Psoas muscle (tissue), 8 donors: ENCODE results near the gene RBFOX2. TPM values are rescaled to one million over a fixed set of nuclear protein-coding genes. Genes with fewer than 3 reads are reported as not detected.

ENCODE experiments used
- ATAC-seq, 4 donors: fragments of 200-7000 bp; cut with Tn5 transposase; one replicate each; pipeline ENCODE4 v1.9.1; 2020; ENCODE audit warnings: moderate library complexity in 3 of 4, mild to moderate bottlenecking in 2 of 4
- DNase-seq, 2 donors: peaks; one replicate each; pipeline ENCODE4 v3.0.0-alpha.2; 2020
- H3K27ac ChIP-seq: fragments of 200-600 bp; one replicate; pipeline ENCODE4 v1.8.0; 2022
- H3K27me3 ChIP-seq, 3 donors: fragments of 200-600 bp in 1 of 3; one replicate each; pipeline versions ENCODE4 v1.6.1 to v1.8.0; 2013 to 2022; ENCODE audit warnings: low read length in 2 of 3, mild to moderate bottlenecking in 2 of 3, moderate library complexity in 1 of 3; ENCODE audit not compliant: insufficient read depth in 3 of 3
- H3K36me3 ChIP-seq, 2 donors: fragments of 200-600 bp in 1 of 2; one replicate each; pipeline versions ENCODE4 v1.6.1 to v1.8.0; 2013 to 2022; ENCODE audit warnings: low read depth in 1 of 2, mild to moderate bottlenecking in 1 of 2, moderate library complexity in 1 of 2; ENCODE audit not compliant: insufficient read depth in 1 of 2
- H3K4me1 ChIP-seq: fragments of 200-600 bp; one replicate; pipeline ENCODE4 v1.8.0; 2022
- H3K4me3 ChIP-seq: fragments of 200-600 bp; one replicate; pipeline ENCODE4 v1.8.0; 2022; ENCODE audit warnings: mild to moderate bottlenecking
- H3K9me3 ChIP-seq: fragments of 200-600 bp; one replicate; pipeline ENCODE4 v1.8.0; 2022
- WGBS, 3 donors: extraction: QIAGEN DNeasy Blood & Tissue Kit; methylation state at CpG; one replicate each; pipeline versions ENCODE4 v1.1.6 to v1.1.7; 2013; 5-methylcytosine and 5-hydroxymethylcytosine counted together
- intact Hi-C, 2 donors: fragments of 100-400 bp; cut with DNase I; formaldehyde crosslinking; loops; one replicate each; pipeline versions ENCODE4 v1.11.0 to v1.14.2; 2022
- polyA plus RNA-seq, 3 donors: library from polyadenylated mRNA; stranded (reverse); fragments of 200-250 nt; gene quantifications; one replicate each; pipeline ENCODE4 v1.2.3, GENCODE V29; 2013
- total RNA-seq, 4 donors: library from RNA; stranded (reverse); fragmentation: NEBNext Ultra II Directional in 2 of 4; extraction: Animal tissue kit (Norgen Biotek cat#: 25700) in 2 of 4; gene quantifications; one replicate each; pipeline versions ENCODE4 v1.2.1 to v1.2.4, GENCODE V29; 2021 to 2023
- TF ChIP-seq, protein P1 (sequence below): fragments of 200-600 bp; IDR thresholded peaks from one replicate; pipeline ENCODE4 v1.8.0; 2022; ENCODE audit warnings: antibody characterized with exemption
- donor health status: healthy with polysubstance abuse.
- donor health status: DM: no; HTN: no; CAD: no; lungs with moderate emphysema.
- donor health status: Bipolar disorder and iron deficiency.
- donor health status: healthy.
- donor health status: DM: yes; HTN: yes; CAD: no.
- donor health status: DM: no; HTN: no; CAD: no.
- donor health status: DM: no; HTN: no; CAD: no.
- donor health status: DM: yes; HTN: yes; CAD: no.

The RBFOX2 gene
- total and polyA plus RNA-seq, 7 donors, result 7.7 to 50.4 (median 28.4) TPM

DNA sequence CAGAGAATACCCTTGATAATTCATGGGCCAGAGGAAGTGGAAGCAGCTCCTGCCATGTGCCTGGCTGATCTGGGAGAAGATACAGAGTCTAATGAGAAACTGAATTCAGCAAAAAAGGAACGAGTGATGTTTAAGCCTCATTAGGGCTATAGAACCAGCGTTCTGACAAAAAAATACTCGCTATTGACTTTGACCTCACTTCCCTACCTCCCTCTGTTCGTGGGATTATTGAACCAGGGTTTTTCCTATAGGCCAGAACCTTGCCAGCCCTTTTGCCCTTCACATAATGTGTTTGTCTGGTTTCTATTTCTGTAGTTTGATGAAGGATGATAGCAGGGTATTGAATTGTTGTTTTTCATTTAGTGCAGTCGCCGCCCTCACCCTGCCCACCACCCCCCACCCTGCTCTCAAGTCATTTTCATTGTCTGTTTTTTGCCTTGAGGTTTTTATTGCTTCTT, 7.6 kb upstream of the RBFOX2 start:
- Histone ChIP-seq H3K27ac (no peak overlapping the region), H3K4me3 (no peak overlapping the region), H3K36me3 (no peaks in the 10 kb centered on the region), H3K27me3 (no peaks in the 10 kb centered on the region), H3K9me3 (no peaks in the 10 kb centered on the region), H3K4me1 (peaks cover 6% of the 10 kb centered on the region)
- 33 to 42% (median 40%) methylated on average over 6 of the region's 6 CpGs for WGBS, 3 donors
- ATAC-seq, result no peak
- intact Hi-C loops, result no loop called here
- TF ChIP-seq, protein P1, sequence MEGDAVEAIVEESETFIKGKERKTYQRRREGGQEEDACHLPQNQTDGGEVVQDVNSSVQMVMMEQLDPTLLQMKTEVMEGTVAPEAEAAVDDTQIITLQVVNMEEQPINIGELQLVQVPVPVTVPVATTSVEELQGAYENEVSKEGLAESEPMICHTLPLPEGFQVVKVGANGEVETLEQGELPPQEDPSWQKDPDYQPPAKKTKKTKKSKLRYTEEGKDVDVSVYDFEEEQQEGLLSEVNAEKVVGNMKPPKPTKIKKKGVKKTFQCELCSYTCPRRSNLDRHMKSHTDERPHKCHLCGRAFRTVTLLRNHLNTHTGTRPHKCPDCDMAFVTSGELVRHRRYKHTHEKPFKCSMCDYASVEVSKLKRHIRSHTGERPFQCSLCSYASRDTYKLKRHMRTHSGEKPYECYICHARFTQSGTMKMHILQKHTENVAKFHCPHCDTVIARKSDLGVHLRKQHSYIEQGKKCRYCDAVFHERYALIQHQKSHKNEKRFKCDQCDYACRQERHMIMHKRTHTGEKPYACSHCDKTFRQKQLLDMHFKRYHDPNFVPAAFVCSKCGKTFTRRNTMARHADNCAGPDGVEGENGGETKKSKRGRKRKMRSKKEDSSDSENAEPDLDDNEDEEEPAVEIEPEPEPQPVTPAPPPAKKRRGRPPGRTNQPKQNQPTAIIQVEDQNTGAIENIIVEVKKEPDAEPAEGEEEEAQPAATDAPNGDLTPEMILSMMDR, result no peak
- no peak for DNase-seq

GRCh38 chr22:36032611-36033010, 4.0 kb upstream of the RBFOX2 start:
- 87 to 94% (median 87%) methylated on average over 6 of the region's 6 CpGs for WGBS, 3 donors

DNA sequence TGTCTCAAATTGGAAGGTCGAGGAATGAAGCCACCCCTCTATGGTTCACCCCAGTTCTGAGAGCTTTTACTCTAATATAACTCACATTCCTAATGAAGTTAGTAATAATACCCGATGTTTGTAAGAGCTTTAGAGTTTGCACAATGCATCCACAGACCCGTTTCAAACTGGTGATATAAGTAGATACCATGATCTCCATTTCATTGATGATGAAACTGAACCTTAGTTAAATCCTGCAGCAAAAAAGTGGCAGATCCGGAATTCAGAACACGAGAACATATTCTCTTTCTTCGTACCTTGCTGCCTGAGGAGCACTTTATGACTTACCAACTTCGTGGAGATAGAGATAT, 757 bp upstream of the RBFOX2 start:
- intact Hi-C loops, result loop anchor here in 1 of 2 donors (5.0 kb wide), 1 partner anchor 38 kb away; no protein-coding TSS in a partner anchor
- DNase-seq (no peak), ATAC-seq (no peak)
- WGBS, 3 donors, result 41 to 54% (median 43%) methylated on average over 7 of the region's 7 CpGs
- H3K36me3 ChIP-seq, result peaks cover 0 to 6% of the 10 kb centered on the region in 2 donors
- H3K4me1 ChIP-seq, result peaks cover 11% of the 10 kb centered on the region
- no peaks in the 10 kb centered on the region for H3K9me3 ChIP-seq
- no peaks in the 10 kb centered on the region for H3K27me3 ChIP-seq
- H3K27ac ChIP-seq, result peak overlapping the region; percentile 87
- peak overlapping the region; percentile 87 for H3K4me3 ChIP-seq
- TF ChIP-seq, protein P1, result no peak

More at GRCh38 chr22:36032611-36033010, 4.0 kb upstream of the RBFOX2 start:
- Histone ChIP-seq H3K4me1 (peaks cover 6% of the 10 kb centered on the region), H3K27ac (no peak overlapping the region), H3K36me3 (no peaks in the 10 kb centered on the region), H3K27me3 (no peaks in the 10 kb centered on the region), H3K9me3 (no peaks in the 10 kb centered on the region), H3K4me3 (no peak overlapping the region)
- DNase-seq, result no peak
- ATAC-seq, result no peak
- intact Hi-C loops, result no loop called here
- TF ChIP-seq, protein P1, result no peak

DNA sequence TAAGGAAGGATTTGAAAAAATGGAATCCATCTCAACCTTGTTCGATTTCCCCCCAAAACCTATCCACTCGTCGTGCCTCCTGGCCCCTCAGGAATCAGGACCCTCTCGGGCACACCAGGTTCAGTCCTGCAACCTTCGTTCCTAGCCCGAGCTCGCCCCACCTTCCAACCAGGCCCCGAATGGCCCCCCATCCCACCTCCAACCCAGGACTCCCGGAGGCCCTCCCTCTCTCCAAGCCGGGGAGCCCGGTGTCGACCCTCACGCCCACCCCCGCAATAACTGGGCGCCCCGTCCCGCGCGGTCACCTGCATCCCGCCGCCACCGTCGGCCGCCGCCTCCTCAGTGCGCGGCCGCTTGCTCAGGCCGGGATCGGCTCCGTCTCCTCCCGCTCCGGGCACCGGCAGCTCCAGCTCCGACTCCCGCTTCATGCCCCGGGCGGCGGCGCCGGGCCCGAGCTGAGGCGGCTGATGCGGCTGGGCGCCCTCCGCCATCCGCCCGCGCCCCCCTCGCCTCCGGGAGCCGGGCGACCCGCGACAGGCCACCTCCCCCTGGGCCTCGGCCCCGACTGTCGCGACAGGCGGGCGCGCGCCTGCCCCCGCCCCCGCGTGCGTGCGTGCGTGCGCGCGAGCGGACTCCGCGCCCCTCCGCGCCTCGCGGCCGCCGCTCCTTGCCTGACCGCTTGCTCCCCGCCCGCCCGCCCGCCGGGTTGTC, 534 bp downstream of the RBFOX2 start:
- H3K4me3 ChIP-seq, result peak overlapping the region; percentile 87
- TF ChIP-seq, protein P1, result no peak
- ATAC-seq, result peak; percentile 42 to 55 (median 50)
- H3K4me1 ChIP-seq, result peaks cover 18% of the 10 kb centered on the region
- peak overlapping the region; percentile 87 for H3K27ac ChIP-seq
- intact Hi-C loops, result loop anchor here in 1 of 2 donors (5.0 kb wide), 1 partner anchor 39 kb away; no protein-coding TSS in a partner anchor
- 0 to 1% (median 1%) methylated on average over 45 to 87 of the region's 87 CpGs for WGBS, 3 donors
- DNase-seq, result peak in 1 of 2 donors; percentile 49
- H3K36me3 ChIP-seq, result peaks cover 0 to 6% of the 10 kb centered on the region in 2 donors
- no peaks in the 10 kb centered on the region for H3K27me3 ChIP-seq
- no peaks in the 10 kb centered on the region for H3K9me3 ChIP-seq
